Sigmoid colon (tissue), 4 donors: ENCODE data around the gene HCN3.
"Not testable (repeated sequence)": the region's sequence is repeated elsewhere in the genome, so short reads cannot be mapped to it uniquely, and the experiment has no call there.

Experiments
- CTCF ChIP-seq, 4 experiments: fragments of 450-650 bp in 3 of 4; fragments of 200-600 bp in 1 of 4; IDR thresholded peaks; one replicate each; pipeline ENCODE4 v1.5.1; 2016 to 2019; ENCODE audit warnings: antibody characterized with exemption in 4 of 4, mild to moderate bottlenecking in 3 of 4, moderate library complexity in 2 of 4
- POLR2A ChIP-seq, 2 donors: fragments of 450-650 bp; IDR thresholded peaks; one replicate each; pipeline ENCODE4 v1.6.1; 2016; ENCODE audit warnings: antibody characterized with exemption in 2 of 2, mild to moderate bottlenecking in 2 of 2, moderate library complexity in 2 of 2
- POLR2AphosphoS5 ChIP-seq, 4 donors: sonication (generic); formaldehyde crosslinking; IDR thresholded peaks; one replicate each; pipeline ENCODE4 v1.6.1; 2017; ENCODE audit warnings: antibody characterized with exemption in 4 of 4

GRCh38 chr1:155232001-155232978 is 45.0 kb upstream of the HCN3 start:
- not testable (repeated sequence) for TF ChIP-seq POLR2A, CTCF, POLR2AphosphoS5 (IDR thresholded peaks at IDR 0.05)
